ENCODE data around the gene SUN1.

The SUN1 gene

DNA sequence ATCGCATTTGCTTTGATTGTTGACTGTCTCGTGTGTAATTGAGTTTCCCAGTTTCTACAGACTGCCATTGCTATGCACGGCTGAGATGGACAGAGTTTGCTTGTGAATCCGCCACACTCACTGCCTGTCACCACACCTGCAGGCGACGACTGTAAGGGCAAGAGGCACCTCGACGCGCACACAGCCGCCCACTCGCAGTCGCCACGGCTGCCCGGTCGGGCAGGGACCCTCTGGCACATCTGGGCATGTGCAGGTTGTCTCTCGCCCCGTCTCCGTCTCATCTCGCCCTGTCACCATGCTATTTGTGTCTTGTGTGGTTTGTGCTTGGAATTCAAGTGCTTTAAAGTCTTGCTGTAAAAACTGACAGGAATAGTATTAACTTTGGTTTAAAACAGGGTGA, 17.5 kb downstream of the SUN1 start:
- no peak for DNase-seq (ENCODE audit: insufficient read length, low spot score)
- TF ChIP-seq POLR2A (IDR thresholded peaks at IDR 0.05; ENCODE audit: low read depth, low read length) = no peak
- TF ChIP-seq SPI1 (IDR thresholded peaks at IDR 0.05; ENCODE audit: low read depth, low read length) = no peak
- TF ChIP-seq TAF1 (IDR thresholded peaks at IDR 0.05; ENCODE audit: low read depth, low read length) = no peak
- no peak for TF ChIP-seq POLR2AphosphoS5 (IDR thresholded peaks at IDR 0.05; ENCODE audit: low read depth, low read length)
- no peak for TF ChIP-seq POU2F2 (IDR thresholded peaks at IDR 0.05; ENCODE audit: low read depth, low read length)
- no peak for TF ChIP-seq PAX5 (IDR thresholded peaks at IDR 0.05; ENCODE audit: insufficient read depth, low read length, severe bottlenecking)
- peak; percentile 5 for FAIRE-seq

DNA sequence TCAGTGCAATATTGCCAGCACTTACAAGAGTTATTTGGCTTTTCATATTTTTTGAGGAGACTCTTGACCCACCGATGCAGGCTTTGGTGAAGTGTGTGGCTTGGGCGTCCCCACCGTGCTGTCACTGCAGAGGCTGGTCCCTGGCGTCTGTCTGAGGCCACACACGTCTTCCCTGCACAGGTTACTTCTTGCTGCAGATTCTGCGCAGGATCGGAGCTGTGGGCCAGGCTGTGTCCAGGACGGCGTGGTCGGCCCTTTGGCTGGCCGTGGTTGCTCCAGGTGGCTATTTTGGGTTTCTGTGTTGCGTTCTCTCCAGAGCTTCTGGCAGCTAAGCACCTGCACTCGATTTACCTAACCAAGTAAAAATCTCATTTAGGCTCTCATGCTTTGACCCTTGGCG, 18.9 kb downstream of the SUN1 start:
- FAIRE-seq (no peak), DNase-seq (ENCODE audit: insufficient read length, low spot score) (no peak)
- TF ChIP-seq POLR2AphosphoS5 (IDR thresholded peaks at IDR 0.05; ENCODE audit: low read depth, low read length) = no peak
- no peak for TF ChIP-seq TAF1 (IDR thresholded peaks at IDR 0.05; ENCODE audit: low read depth, low read length)
- TF ChIP-seq POLR2A (IDR thresholded peaks at IDR 0.05; ENCODE audit: low read depth, low read length) = no peak
- TF ChIP-seq PAX5 (IDR thresholded peaks at IDR 0.05; ENCODE audit: insufficient read depth, low read length, severe bottlenecking) = no peak
- no peak for TF ChIP-seq SPI1 (IDR thresholded peaks at IDR 0.05; ENCODE audit: low read depth, low read length)
- no peak for TF ChIP-seq POU2F2 (IDR thresholded peaks at IDR 0.05; ENCODE audit: low read depth, low read length)

DNA sequence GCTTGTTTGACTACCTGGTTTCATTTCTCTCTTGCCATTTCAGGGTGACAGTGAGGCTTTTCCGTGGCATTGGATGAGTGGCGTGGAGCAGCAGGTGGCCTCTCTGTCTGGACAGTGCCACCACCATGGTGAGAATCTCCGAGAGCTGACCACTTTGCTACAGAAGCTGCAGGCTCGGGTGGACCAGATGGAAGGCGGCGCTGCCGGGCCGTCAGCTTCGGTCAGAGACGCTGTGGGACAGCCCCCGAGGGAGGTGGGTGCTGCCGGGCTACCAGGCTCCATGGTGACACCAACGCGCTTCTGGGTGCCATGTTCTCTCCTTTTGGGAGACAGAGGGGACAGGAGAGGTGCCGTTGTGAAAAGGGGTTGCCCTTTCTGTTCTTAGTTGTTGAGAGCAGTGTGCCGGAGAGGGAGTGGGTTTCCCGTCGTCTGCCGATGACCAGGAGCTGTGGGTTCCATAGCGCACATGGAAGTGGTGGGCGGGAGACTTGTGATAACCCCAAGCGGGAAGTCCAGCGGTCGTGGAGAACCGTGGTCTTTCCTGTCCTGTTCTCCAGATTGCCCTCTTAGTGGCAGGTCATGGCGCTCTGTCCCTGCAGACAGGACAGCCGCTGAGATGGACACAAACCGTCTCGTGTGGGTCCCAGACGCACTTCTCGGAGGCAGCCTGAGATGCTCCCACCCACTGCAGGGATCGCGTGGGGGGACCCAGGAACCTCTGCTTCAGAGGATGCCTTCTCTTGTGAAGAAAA, 21.3 kb downstream of the SUN1 start:
- no peak for FAIRE-seq
- TF ChIP-seq SPI1 (IDR thresholded peaks at IDR 0.05; ENCODE audit: low read depth, low read length) (no peak), POU2F2 (IDR thresholded peaks at IDR 0.05; ENCODE audit: low read depth, low read length) (no peak), POLR2AphosphoS5 (IDR thresholded peaks at IDR 0.05; ENCODE audit: low read depth, low read length) (no peak), POLR2A (IDR thresholded peaks at IDR 0.05; ENCODE audit: low read depth, low read length) (no peak), TAF1 (IDR thresholded peaks at IDR 0.05; ENCODE audit: low read depth, low read length) (no peak), PAX5 (IDR thresholded peaks at IDR 0.05; ENCODE audit: insufficient read depth, low read length, severe bottlenecking) (no peak)
- DNase-seq (ENCODE audit: insufficient read length, low spot score) = no peak

DNA sequence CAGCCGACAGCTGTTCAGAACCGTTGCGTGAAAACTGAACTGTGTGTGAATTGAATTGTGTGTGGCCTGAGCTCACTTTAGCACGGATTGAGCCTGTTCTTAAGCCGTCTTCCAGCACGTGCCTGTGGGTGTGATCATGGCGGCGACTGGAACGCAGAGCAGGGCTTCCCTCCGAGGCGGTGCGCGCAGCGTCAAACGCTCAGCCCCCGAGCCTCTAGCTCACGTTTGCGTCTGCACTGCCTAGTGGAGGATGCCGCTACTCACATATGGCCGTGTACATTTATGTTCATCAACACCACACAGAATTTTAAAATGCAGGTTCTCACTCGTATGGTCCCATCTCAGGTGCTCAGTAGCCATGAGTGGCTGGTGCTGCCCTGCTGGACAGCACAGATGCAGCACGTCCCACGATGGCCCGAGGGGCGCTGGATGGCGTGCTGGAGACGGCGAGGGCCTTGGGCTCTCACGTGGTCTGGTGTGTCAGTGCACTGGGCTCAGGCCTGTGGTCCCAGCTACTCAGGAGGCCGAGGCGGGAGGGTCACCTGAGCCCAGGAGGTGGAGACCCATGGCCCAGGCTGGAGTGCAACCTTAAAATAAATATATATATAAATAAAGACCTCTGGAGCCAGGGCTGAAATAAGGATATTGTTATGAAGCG, 22.0 kb downstream of the SUN1 start:
- DNase-seq (ENCODE audit: insufficient read length, low spot score) (no peak), FAIRE-seq (no peak)
- TF ChIP-seq POLR2A (IDR thresholded peaks at IDR 0.05; ENCODE audit: low read depth, low read length) = no peak
- no peak for TF ChIP-seq TAF1 (IDR thresholded peaks at IDR 0.05; ENCODE audit: low read depth, low read length)
- no peak for TF ChIP-seq POU2F2 (IDR thresholded peaks at IDR 0.05; ENCODE audit: low read depth, low read length)
- no peak for TF ChIP-seq POLR2AphosphoS5 (IDR thresholded peaks at IDR 0.05; ENCODE audit: low read depth, low read length)
- TF ChIP-seq PAX5 (IDR thresholded peaks at IDR 0.05; ENCODE audit: insufficient read depth, low read length, severe bottlenecking) = no peak
- no peak for TF ChIP-seq SPI1 (IDR thresholded peaks at IDR 0.05; ENCODE audit: low read depth, low read length)

DNA sequence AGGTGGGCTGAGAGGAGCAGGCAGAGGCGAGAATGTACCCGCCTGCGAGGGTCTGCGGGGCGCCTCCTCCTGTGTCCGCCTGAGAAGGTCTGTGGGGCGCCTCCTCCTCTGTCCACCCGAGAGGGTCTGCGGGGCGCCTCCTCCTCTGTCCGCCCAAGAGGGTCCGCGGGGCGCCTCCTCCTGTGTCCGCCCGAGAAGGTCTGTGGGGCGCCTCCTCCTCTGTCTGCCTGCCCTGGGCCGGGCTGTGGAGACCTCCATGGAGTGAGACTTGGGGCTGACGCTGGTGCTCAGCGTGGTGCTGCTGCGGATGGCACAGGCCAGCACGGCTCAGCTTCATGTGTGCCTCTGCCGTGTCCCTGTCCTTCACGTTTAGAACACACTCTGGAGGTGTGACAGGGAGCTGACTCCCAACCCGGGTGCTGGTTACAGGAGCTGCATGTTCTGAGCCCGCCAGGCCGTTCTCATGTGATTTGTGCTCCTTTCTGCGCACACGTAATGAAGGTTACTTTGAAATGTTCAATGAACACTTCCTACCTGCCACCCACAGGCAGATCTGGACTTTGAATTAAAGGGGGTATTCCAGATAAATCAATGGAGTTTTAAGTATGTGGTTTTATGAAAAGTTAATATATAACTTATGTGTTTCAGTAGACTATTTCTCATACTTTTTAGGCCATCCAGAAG, 23.6 kb downstream of the SUN1 start:
- TF ChIP-seq POU2F2 (IDR thresholded peaks at IDR 0.05; ENCODE audit: low read depth, low read length) = no peak
- TF ChIP-seq TAF1 (IDR thresholded peaks at IDR 0.05; ENCODE audit: low read depth, low read length) = no peak
- no peak for TF ChIP-seq SPI1 (IDR thresholded peaks at IDR 0.05; ENCODE audit: low read depth, low read length)
- TF ChIP-seq POLR2AphosphoS5 (IDR thresholded peaks at IDR 0.05; ENCODE audit: low read depth, low read length) = no peak
- TF ChIP-seq PAX5 (IDR thresholded peaks at IDR 0.05; ENCODE audit: insufficient read depth, low read length, severe bottlenecking) = no peak
- no peak for TF ChIP-seq POLR2A (IDR thresholded peaks at IDR 0.05; ENCODE audit: low read depth, low read length)
- DNase-seq (ENCODE audit: insufficient read length, low spot score) (no peak), FAIRE-seq (no peak)

DNA sequence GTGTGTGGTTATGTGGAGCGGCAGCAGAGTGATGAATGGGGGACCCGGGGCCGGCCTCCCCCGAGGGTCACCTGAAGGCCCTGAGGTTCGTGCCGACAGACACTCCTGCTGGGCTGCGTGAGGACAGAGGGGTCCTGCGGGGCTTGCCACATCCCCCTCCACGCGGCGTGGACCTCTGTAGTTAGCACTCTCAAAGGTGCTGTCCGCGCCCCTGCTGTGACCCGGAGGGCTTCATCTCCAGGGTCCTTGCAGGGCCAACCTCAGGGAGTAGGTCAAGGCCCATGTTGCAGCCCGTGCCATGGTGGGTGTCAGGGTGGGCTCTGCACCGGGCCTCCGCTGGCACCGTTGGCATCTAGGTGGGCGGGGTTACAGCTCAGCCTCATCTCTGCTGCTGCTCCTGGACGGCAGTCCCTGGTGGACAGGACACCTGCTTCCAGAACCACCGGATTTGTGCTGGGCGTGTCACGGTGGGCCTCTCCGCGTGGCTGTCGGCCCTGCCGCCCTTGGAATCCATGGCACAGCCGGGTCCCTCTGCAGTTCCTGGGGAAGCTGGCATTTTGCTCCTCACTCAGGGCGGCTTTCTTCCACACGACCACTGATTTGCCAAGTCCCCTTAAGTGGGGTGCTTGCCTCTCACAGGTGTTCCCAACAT, 24.3 kb downstream of the SUN1 start:
- no peak for TF ChIP-seq POLR2A (IDR thresholded peaks at IDR 0.05; ENCODE audit: low read depth, low read length)
- no peak for TF ChIP-seq PAX5 (IDR thresholded peaks at IDR 0.05; ENCODE audit: insufficient read depth, low read length, severe bottlenecking)
- no peak for TF ChIP-seq SPI1 (IDR thresholded peaks at IDR 0.05; ENCODE audit: low read depth, low read length)
- no peak for TF ChIP-seq TAF1 (IDR thresholded peaks at IDR 0.05; ENCODE audit: low read depth, low read length)
- TF ChIP-seq POU2F2 (IDR thresholded peaks at IDR 0.05; ENCODE audit: low read depth, low read length) = no peak
- TF ChIP-seq POLR2AphosphoS5 (IDR thresholded peaks at IDR 0.05; ENCODE audit: low read depth, low read length) = no peak
- DNase-seq (ENCODE audit: insufficient read length, low spot score) (no peak), FAIRE-seq (no peak)

DNA sequence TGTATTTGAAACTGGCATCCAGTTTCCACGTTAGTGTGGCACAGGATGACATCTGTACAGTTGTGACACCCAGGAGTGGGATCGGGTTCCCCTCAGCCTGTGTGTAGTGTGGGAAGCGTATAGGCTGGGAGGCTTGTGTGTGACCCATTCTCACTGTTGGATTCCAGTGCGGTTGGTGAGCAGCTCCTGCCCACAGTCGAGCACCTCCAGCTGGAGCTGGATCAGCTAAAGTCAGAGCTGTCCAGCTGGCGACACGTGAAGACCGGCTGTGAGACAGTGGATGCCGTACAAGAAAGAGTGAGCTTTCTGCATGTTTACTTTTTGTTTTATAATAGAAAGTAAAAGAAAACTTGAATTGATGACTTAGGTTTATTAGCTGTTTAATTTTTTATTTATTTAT, 25.4 kb downstream of the SUN1 start:
- DNase-seq (ENCODE audit: insufficient read length, low spot score) (no peak), FAIRE-seq (peak; percentile 43)
- TF ChIP-seq SPI1 (IDR thresholded peaks at IDR 0.05; ENCODE audit: low read depth, low read length) (no peak), POU2F2 (IDR thresholded peaks at IDR 0.05; ENCODE audit: low read depth, low read length) (no peak), POLR2AphosphoS5 (IDR thresholded peaks at IDR 0.05; ENCODE audit: low read depth, low read length) (no peak), TAF1 (IDR thresholded peaks at IDR 0.05; ENCODE audit: low read depth, low read length) (no peak), PAX5 (IDR thresholded peaks at IDR 0.05; ENCODE audit: insufficient read depth, low read length, severe bottlenecking) (no peak), POLR2A (IDR thresholded peaks at IDR 0.05; ENCODE audit: low read depth, low read length) (no peak)

DNA sequence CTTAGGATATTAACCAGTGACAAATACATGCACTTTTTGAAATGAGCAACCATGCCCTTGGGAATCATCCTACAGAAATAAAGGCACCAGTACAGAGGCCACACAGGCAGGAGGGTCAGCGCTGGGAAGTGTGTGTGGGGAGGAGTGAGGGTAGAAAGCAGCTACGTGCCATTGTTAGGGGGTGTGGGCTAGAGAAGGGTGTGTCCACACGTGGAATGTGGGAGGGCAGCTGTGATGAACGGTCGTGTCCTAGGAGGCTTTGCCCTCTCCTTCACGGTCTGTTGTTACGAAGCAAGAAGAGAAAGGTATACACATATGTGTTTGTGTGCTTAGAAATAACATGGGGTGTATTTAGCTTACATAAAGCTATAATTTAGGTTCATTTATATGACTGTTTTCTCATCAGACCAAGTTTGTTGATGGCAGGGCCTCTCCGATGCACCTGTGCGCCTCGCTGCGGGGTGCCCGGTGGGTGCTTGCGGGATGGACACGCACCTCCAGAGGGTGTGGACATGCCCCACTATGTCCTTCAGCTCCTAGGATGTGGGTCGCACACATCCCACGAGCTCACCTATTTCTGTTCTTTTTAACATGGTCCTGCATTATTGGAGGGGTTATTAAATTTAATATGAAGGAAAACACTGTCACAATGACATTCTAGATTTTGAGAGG, 27.2 kb downstream of the SUN1 start:
- no peak for FAIRE-seq
- TF ChIP-seq SPI1 (IDR thresholded peaks at IDR 0.05; ENCODE audit: low read depth, low read length) (no peak), TAF1 (IDR thresholded peaks at IDR 0.05; ENCODE audit: low read depth, low read length) (no peak)
- DNase-seq (ENCODE audit: insufficient read length, low spot score) = no peak
